ENCODE results near the gene EIF2B2. TPM values are rescaled to one million over a fixed set of nuclear protein-coding genes. Genes with fewer than 3 reads are reported as not detected.

EIF2B2 gene
- total and polyA plus RNA-seq, 2 of the 13 experiments (the other 11 are each of a cell fraction or from before 2014, with no cell fraction given): 54.4 to 78.6 TPM

GRCh38 chr14:74985806-74986205 is 16.9 kb upstream of the EIF2B2 start:
- POLR2A ChIA-PET: no interaction called here
- Histone ChIP-seq H3K79me2 (ENCODE audit: insufficient read depth, low read length) (no peaks in the 10 kb centered on the region), H3K4me3 (replicated peaks in 1 of 3; ENCODE audit: insufficient read depth in 1 of 3, low read depth in 2 of 3, low read length in 3 of 3) (no peak overlapping the region), H4K20me1 (ENCODE audit: insufficient read depth, low read length) (no peaks in the 10 kb centered on the region), H3K9ac (ENCODE audit: insufficient read depth, low read depth, low read length) (no peak overlapping the region), H3K9me3 (ENCODE audit: low read length) (no peaks in the 10 kb centered on the region), H3K4me2 (ENCODE audit: low read depth, low read length) (no peak overlapping the region), H2AFZ (ENCODE audit: low read length) (no peak overlapping the region), H3K27me3 (ENCODE audit: control insufficient read depth in 1 of 2, insufficient read depth in 2 of 2, low read length in 2 of 2) (peaks cover 4 to 32% of the 10 kb centered on the region in 2 experiments; a peak in 4 of 5 replicates), H3K27ac (ENCODE audit: extremely low read length, insufficient read depth, low read length) (no peak overlapping the region), H3K36me3 (replicated peaks in 1 of 2; ENCODE audit: control insufficient read depth in 1 of 2, insufficient read depth in 2 of 2, low read length in 2 of 2) (no peaks in the 10 kb centered on the region), H3K4me1 (ENCODE audit: insufficient read depth, low read length) (peaks cover 5% of the 10 kb centered on the region; the same call in 1 of the 2 replicates)
- no peak for FAIRE-seq
- intact Hi-C loops (cut with micrococcal nuclease; ENCODE audit: unreplicated experiment) (no loop called here), in situ Hi-C loops (cut with HindIII; ENCODE audit: extremely low pct_ligation_motif_present, low pct_unique_long_range_greater_than_20kb) (no loop called here)
- BruUV-seq (replicated peaks): no TSS peak
- 14% methylated on average over 6 of the region's 6 CpGs for WGBS (ENCODE audit: low lambda C conversion rate)
- no peak for TF ChIP-seq PLSCR1 (CRISPR knock-in tag; IDR thresholded peaks at IDR 0.05; ENCODE audit: borderline replicate concordance)
- CTCF ChIA-PET (ENCODE audit: low intra/inter-chr PET ratio, low total read pairs): no interaction called here
- no peak; the same call in 2 of the 3 replicates for ATAC-seq
- DNase-seq (ENCODE audit: low spot score): no peak

- ChIA-PET CTCF (ENCODE audit: low intra/inter-chr PET ratio, low total read pairs) (no interaction called here), POLR2A (no interaction called here)
- Histone ChIP-seq H3K4me1 (ENCODE audit: insufficient read depth, low read length) (peaks cover 5% of the 10 kb centered on the region; the same call in 1 of the 2 replicates), H4K20me1 (ENCODE audit: insufficient read depth, low read length) (no peaks in the 10 kb centered on the region), H3K4me3 (replicated peaks in 1 of 3; ENCODE audit: insufficient read depth in 1 of 3, low read depth in 2 of 3, low read length in 3 of 3) (no peak overlapping the region), H3K9me3 (ENCODE audit: low read length) (no peaks in the 10 kb centered on the region), H3K27ac (ENCODE audit: extremely low read length, insufficient read depth, low read length) (no peak overlapping the region), H3K79me2 (ENCODE audit: insufficient read depth, low read length) (no peaks in the 10 kb centered on the region), H3K4me2 (ENCODE audit: low read depth, low read length) (no peak overlapping the region), H2AFZ (ENCODE audit: low read length) (no peak overlapping the region), H3K9ac (ENCODE audit: insufficient read depth, low read depth, low read length) (no peak overlapping the region), H3K27me3 (ENCODE audit: control insufficient read depth in 1 of 2, insufficient read depth in 2 of 2, low read length in 2 of 2) (peaks cover 4 to 21% of the 10 kb centered on the region in 2 experiments; a peak in 3 of 5 replicates), H3K36me3 (replicated peaks in 1 of 2; ENCODE audit: control insufficient read depth in 1 of 2, insufficient read depth in 2 of 2, low read length in 2 of 2) (no peaks in the 10 kb centered on the region)
- intact Hi-C loops (cut with micrococcal nuclease; ENCODE audit: unreplicated experiment) (no loop called here), in situ Hi-C loops (cut with HindIII; ENCODE audit: extremely low pct_ligation_motif_present, low pct_unique_long_range_greater_than_20kb) (no loop called here)
- FAIRE-seq (no peak), ATAC-seq (no peak), DNase-seq (ENCODE audit: low spot score) (no peak)
- WGBS (ENCODE audit: low lambda C conversion rate): 12% methylated on average over 4 of the region's 4 CpGs
- no TSS peak for BruUV-seq (replicated peaks)
- TF ChIP-seq ZNF235 (CRISPR knock-in tag; IDR thresholded peaks at IDR 0.05; ENCODE audit: borderline replicate concordance) (no peak), ATF4 (CRISPR knock-in tag; IDR thresholded peaks at IDR 0.05) (no peak), KMT2A (CRISPR knock-in tag; IDR thresholded peaks at IDR 0.05) (no peak), ZNF652 (CRISPR knock-in tag; IDR thresholded peaks at IDR 0.05; ENCODE audit: borderline replicate concordance, low read depth) (no peak), KLF16 (CRISPR knock-in tag; IDR thresholded peaks at IDR 0.05) (no peak)
These were observed 14.6 kb upstream of the EIF2B2 start for GRCh38 chr14:74988131-74988530.

Data from HepG2 (cell line).